NCI-H345 (cell line): ENCODE results near the gene PLEKHG4.

Experiments used
- DNase-seq: peaks from one replicate; lab custom pipeline; 2025; lab: John Stamatoyannopoulos, UW

PLEKHG4 gene

GRCh38 chr16:67264866-67265265, 14.5 kb upstream of the PLEKHG4 start:
- DNase-seq: no peak

- no peak for DNase-seq
Observed at GRCh38 chr16:67265834-67266233, 13.5 kb upstream of the PLEKHG4 start.

GRCh38 chr16:67268136-67268579, 11.2 kb upstream of the PLEKHG4 start:
- no peak for DNase-seq

GRCh38 chr16:67269766-67270165, 9.6 kb upstream of the PLEKHG4 start:
- no peak for DNase-seq

GRCh38 chr16:67270931-67271338, 8.4 kb upstream of the PLEKHG4 start:
- no peak for DNase-seq

- no peak for DNase-seq
Observed at GRCh38 chr16:67271446-67271845, 7.9 kb upstream of the PLEKHG4 start.

GRCh38 chr16:67275321-67275720, 4.0 kb upstream of the PLEKHG4 start:
- no peak for DNase-seq

GRCh38 chr16:67277294-67277998, 1.9 kb upstream of the PLEKHG4 start:
- DNase-seq: no peak

GRCh38 chr16:67277999-67278772, 1.1 kb upstream of the PLEKHG4 start:
- no peak for DNase-seq

- DNase-seq: no peak
Observed at GRCh38 chr16:67278773-67279295, 498 bp upstream of the PLEKHG4 start.

GRCh38 chr16:67280090-67281015, 1.0 kb downstream of the PLEKHG4 start:
- no peak for DNase-seq

GRCh38 chr16:67281536-67282446, 2.5 kb downstream of the PLEKHG4 start:
- no peak for DNase-seq

- no peak for DNase-seq
Observed at GRCh38 chr16:67282447-67282805, 3.1 kb downstream of the PLEKHG4 start.

GRCh38 chr16:67283039-67283825, 3.9 kb downstream of the PLEKHG4 start:
- no peak for DNase-seq

GRCh38 chr16:67283826-67284555, 4.7 kb downstream of the PLEKHG4 start:
- DNase-seq: peak; percentile 28

GRCh38 chr16:67284699-67285646, 5.6 kb downstream of the PLEKHG4 start:
- DNase-seq: peak; percentile 83

GRCh38 chr16:67286441-67287235, 7.3 kb downstream of the PLEKHG4 start:
- DNase-seq: no peak

GRCh38 chr16:67287960-67288359, 8.6 kb downstream of the PLEKHG4 start:
- DNase-seq: no peak
